ENCODE measurements around the gene CCDC9.
"Not testable (repeated sequence)": the region's sequence is repeated elsewhere in the genome, so short reads cannot be mapped to it uniquely, and the experiment has no call there.

CCDC9 gene

DNA sequence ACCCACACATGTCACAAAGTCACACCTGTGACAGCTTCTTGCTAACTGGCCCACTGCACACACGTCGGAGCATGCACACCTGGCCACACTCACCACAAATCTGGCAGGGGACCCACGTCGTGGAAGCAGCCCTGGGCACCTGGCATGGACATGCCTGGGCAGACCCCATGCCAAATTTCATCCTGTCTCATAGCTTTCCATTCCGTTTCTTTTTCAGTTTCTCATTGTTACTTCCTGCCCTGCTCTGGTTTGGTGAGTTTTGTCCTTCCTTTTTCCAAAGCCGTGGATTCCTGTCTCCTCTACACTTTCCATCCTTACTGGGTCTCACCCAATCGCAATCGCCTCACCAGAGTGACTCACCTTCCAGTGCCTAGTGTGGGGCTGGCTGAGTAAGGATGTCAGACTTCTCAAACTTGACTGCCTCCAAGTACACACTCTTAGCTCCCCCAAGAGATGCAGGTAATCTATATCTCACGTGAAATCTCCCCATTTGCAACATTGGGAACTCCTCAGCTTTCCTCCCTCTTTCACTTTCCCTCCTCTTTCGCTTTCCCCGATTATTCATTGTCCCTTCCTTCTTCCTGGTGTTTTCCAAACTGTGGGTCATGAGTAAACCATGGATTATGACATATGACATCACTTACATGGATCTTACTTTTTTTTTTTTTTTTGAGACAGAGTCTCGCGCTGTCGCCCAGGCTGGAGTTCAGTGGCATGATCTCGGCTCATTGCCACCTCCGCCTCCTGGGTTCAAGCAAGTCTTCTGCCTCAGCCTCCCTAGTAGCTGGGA lies 23.7 kb upstream of the CCDC9 start:
- no peak for DNase-seq

DNA sequence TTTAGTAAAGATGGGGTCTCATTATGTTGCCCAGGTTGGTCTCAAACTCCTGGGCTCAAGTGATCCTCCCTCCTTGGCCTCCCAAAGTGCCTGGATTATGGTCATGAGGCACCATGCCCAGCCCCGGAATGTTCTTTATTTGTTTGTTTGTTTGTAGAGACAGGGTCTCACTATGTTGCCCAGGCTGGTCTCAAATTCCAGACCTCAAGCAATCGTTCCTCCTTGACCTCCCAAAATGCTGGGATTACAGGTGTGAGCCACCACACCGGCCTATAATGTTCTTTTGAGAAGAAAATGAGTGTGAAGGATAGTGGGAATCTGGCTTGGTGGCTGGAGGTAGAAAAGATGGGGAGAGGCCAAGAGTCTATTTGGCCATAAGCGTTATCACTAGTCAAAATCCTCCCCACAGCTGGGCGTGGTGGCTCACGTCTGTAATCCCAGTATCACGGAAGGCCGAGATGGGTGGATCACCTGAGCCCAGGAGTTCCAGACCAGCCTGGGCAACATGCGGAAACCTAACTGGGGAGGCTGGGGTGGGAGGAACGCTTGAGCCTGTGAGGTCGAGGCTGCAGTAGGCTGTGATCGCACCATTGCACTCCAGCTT lies 20.2 kb upstream of the CCDC9 start:
- DNase-seq: no peak

DNA sequence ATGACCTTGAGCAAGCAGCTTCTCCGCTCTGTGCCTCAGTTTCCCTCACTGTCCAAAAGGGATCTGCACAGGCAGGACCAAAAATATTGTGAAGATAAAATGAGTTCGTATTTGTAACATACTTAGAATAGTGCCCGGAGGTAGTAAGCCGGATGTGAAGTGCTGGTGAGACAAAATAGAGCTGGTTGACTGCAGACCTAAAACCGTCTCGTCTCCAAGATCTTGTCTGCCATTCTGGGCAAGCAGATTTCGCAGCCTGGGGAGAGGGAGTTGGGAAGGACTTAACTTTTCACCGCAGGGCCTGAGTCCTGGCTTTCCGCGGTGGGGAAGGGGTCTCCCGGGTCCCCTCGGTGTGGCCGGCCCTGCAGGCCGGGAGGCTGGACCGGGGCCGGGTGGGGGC lies 17.2 kb upstream of the CCDC9 start:
- DNase-seq: peak; percentile 34

DNA sequence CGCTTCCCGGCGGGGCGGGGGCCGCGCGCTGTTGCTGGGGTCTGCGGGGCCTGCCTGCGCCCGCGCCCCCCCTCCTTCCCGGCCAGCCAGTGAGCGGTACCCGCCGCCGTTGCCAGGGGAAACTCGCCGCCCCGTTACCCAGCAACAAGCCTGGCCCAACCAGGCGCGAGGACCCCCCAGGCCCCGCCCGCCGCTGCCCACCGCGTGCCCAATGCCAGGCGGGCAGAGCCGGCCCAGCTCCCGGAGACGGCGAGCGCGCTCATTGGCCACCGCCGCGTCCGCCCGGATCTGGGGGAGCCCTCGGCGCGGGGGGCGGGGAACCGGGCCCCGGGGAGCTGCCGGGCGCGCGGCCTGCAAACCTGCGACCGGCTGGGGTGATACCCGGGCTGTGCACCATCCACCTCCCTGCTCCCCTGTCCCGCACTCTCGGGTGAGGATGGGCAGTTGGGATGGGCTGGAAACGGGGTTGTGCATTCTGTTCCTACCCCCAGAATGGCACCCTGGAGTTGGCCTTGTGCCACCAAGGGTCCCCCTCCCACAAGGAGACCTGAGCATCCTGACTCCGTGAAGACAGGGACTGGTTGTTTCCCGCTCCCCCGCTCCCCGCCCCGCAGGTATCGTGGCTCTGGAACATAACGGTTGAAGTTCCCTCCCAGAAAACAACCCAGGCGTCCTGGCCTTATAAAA lies 16.6 kb upstream of the CCDC9 start:
- DNase-seq: peak; percentile 82

DNA sequence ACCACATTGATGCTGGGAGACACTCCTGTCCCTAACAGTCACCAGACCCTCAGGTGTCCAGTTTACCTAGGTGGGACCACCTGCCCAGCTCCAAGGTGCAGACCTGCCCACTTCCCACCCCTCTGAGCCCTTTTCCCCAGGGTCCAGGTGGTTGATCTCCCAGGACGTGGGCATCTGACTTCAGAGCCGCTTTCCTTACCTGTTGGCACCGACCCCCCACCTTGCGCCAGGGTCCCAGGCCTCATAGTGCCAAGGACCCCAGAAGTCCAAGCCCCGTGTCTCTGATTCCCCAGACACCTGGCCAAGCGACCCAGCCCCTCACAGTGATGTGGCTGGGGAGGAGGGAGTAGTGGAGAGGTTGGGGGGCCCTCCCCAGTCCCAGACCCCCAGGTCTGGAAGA lies 15.8 kb upstream of the CCDC9 start:
- DNase-seq: no peak

DNA sequence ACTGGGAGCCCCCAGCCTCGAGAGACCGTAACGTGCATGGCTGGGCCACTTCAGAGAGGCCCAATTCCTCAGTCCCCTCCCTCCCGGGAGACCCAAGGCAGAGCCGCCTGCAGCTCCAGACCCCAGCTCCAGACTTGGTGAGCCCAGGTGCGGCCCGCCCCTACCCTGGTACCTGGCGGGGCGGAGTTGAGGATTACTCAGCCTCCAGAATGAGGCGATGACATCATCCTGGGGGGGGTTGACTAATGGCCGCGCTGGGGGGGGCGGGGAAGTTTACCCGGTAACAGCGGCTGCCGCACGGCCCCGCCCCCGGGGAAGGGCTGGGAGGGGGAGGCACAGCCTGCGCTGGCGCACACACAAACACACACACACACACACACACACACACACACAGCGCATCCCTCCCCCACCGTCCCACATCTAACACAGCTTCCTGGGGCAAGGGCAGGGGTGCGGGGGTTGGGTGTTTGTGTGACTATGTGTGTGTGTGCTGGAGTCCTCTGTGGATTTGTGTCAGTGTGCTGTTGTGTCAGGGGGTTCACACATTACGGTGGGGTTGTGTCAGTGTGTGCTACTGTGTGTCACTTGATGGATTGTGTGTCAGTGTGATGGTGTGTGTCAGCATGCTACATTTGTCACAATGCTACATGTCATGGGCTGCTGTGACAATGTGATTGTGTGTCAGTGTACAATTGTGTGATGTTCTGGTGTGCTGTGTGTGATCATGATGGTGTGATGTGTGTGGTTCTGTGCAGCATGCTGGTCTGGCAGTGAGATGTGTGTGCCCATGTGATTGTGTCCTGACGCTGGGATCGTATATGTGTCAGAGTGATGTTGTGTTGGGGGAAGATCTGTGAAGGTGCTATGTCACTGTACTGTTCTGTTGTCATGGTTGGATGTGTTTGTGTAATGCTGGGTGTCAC lies 15.1 kb upstream of the CCDC9 start:
- DNase-seq: peak; percentile 71

DNA sequence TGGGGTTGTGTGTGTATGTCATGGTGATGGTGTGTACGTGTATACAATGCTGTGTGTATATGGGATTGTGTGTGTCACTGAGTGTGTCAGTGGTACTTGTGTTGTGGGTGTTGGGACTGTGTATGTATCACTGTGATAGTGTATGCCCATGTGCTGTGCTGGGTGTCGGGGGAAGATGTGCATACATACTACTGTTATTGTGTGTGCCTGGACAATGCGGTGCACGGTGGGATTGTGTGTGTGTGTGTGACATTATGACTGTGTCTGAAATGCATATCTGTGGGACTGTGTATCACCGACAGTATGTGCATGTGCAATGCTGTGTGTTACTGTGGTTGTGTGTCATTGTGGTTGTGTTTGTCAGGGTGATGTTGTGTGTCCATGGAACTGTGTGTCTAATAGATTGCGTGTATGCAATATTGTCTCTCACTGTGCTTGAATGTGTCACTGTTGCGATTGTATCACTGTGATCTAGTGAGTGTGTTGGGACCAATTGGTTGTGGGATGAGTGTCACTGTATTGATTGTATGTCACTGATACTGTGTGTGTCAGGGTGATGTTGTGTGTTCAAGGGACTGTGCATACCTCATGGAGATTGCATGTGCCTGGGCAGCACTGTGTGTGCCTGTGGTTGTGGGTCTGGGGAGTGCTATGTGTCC lies 14.3 kb upstream of the CCDC9 start:
- DNase-seq: no peak

DNA sequence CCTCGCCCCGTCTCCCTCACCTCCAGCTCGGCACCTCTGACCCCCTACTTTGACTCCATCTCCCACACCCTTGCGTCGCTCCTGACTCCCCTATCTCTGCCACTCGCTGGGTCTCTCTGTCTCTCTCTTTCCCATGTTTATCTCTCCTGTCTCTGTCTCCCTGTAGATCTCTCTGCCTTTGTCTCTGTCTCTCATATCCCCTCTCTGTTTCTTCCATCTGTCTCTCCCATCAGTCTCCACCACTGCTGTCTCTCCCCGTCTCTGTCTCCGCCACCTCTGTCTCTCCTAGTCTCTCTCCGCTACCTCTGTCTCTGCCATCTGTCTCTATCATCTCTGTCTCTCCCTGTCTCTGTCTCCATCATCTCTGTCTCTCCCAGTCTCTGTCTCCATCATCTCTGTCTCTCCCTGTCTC lies 13.0 kb upstream of the CCDC9 start:
- DNase-seq: no peak

DNA sequence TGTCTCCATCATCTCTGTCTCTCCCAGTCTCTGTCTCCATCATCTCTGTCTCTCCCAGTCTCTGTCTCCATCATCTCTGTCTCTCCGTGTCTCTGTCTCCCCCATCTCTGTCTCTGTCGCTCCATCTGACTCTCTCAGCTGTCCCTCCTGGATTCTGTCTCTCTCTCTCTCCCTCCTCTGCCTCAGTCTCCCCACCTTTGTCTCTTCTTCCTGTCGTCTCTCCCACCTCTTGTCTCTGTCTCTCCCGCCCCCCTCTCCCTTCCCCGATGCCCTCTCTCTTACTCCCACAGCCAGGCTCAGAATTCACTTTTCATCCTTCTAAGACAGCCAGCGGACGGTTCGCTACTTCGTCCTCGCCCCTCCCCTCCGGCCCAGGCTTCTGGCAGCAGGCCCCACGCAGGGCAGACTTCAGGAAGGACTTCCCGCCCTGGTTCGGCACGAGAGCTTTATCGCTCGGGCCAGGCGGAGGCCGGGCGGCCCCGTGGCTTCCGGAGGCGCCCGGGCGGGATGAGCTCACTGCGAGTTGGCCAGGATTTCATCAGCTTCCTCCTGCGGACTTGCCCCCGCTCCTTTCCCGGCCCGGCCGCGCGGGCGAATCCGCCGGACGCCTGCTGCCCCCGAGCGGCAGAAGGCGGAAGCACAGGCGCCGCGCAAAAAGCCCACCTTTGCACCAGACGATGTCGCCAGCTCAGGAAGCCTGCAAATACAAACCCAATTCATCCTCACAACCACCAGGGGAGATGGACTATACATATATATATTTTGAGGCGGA lies 12.4 kb upstream of the CCDC9 start:
- DNase-seq: peak; percentile 95

DNA sequence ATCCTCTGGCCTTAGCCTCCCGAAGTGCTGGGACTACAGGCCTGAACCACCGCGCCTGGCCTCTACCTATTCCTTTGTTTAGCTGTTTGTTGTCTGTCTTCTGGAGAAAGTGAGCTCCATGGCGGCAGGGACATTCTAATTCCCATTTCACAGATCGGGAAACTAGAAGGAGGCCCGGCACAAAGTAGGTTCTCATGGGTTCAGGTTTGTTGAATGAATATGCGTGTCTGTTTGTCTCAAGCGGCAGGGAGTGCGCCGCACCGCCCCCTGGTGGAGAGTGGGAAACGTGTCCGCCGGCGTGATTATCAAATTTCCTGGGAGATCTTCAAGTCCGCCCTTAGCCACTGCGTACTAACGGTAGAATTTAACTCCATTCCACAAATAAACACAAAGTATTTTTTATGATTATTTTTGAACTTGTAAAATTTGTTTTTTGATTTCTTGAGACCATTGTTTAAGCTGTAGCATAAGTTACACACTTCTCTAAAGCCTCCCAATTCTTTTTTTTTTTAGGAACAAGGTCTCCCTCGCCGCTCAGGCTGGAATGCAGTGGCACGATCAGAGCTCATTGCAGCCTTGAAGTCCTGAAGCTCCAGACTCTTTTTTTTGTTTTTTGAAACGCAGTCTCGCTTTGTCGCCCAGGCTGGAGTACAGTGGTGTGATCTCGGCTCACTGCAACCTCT lies 8.9 kb upstream of the CCDC9 start:
- DNase-seq: peak; percentile 87

DNA sequence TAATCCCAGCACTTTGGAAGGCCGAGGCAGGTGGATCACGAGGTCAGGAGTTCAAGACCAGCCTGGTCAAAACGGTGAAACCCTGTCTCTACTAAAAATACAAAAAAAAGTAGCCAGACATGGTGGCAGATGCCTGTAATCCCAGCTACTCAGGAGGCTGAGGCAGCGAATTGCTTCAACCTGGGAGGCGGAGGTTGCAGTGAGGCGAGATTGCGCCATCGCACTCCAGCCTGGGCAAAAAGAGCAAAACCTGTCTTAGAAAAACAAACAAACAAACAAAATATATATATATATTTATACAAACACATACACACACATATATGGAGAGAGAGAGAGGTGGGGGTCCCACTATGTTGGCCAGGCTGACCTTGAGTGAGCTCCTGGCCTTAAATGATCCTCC lies 3.3 kb upstream of the CCDC9 start:
- not testable (repeated sequence) for DNase-seq

DNA sequence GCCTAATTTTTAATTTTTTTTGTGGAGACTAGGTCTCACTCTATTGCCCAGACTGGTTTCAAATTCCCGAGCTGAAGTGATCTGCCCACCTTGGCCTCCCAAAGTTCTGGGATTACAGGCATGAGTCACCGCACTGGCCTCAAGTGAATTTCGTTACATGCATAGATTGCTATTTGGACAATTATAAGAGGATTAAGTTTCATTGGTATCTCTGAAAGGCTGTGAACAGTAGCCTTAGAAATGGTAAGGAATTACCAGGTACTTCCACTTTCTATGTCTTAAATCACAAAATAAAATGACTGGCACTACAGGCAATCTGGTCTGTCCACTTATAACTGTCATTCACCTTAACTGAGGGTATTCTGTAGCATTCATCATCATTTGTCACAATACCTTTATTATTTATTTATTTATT lies 2.9 kb upstream of the CCDC9 start:
- no peak for DNase-seq

DNA sequence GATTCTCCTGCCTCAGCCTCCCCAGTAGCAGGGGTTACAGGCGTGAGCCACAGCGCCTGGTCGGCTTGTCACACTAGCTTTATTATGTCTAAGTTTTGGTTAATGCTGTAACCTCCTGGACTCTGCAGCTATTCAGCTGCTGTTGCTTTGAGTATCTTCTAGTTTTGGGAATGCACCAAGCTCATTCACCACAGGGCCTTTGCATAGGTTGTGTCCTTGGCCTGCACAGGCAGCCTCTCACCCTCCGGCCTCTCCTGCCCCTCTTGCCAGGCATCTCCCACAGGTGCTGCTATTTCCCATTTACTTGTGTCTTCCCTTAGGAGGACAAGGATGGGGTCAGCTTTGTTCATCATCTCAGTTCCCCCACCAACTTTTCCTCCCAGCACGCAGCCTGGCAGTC lies 2.4 kb upstream of the CCDC9 start:
- no peak for DNase-seq

DNA sequence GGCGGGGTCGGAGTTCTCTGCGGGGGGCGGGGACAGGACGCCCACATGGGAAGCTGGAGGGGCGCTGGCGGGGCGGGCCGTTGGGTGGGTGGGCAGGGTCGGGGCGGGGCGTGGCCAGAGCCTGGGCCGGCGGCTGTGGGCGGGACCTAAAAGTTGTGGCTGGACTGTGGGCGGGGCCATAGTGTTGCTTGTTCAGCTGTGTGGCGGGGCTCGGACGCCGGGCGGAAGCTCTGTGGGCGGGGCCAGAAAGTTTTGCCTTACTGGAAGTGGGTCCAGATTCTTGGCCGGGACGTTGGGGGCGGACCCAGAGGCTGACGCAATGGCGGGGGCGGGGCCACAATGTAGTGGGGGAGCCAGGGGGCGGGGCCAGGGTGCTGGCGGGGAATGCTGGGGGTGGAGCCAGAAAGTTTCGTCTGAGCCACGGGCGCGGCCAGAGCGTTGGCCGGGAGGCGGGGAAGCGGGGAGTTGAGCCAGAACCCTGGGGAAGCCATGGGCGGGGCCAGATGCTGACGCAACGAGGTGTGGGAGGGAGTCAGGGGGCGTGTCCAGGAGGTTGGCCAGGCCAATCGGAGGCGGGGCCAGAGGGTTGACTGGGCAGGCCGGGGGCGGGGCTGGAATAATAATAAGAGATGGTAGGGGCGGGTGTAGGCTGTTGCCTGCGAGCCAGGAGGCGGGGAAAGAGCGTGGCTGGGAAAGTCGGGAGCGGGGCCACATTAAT lies 527 bp downstream of the CCDC9 start:
- peak; percentile 100 for DNase-seq

DNA sequence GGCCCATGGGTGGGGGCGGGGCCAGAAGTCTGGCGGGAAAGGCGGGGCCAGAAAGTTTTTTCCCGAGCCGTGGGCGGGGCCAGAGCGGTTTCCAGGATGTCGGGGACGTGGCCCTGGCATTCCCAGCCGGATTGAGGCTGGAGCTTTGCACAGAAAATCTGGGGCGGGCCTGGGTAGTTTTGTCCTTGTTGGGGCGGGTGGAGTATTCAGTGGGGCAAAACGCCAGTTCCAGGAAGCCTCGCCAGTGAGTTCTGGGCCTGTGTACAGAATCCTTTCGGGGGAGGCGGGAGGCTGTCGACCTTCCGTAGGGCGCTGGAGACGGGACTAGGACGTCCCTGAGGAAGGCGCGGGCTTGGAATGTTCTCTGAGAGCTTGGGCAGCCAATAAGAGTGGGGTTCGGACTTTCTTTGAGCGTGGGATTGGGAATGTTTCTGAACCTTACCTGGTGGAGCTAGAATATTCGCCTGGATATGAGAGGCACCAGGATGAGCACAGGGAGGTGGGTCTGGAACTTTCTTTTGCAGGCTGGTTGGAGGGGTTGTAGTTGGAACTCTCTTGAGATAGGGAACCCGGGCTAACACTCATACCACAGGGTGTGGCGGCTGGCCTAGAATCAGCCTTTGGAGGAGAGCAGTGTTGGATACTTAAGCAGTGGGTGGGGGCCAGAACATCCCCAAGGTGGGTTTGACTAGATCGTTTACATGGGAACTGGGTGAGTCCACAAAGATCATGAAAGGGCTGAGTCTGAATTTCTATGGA lies 1.3 kb downstream of the CCDC9 start:
- no peak for DNase-seq

DNA sequence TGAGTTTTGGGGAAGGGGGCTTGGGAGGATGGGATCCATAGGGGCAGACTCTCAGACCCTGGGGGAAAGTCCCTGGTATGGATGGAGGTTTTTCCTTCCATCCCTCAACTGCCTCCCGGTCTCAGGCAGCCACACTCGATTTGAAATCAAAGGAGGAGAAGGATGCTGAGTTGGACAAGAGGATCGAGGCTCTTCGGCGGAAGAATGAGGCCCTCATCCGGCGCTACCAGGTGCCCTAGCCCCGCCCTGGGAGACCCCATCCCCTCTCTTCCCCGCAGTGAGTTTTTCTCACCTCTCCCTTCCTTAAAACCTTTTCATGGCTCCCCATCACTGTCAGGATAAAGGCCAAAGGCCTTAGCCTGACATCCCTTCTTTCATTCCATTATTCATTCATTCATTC lies 2.1 kb downstream of the CCDC9 start:
- peak; percentile 27 for DNase-seq

DNA sequence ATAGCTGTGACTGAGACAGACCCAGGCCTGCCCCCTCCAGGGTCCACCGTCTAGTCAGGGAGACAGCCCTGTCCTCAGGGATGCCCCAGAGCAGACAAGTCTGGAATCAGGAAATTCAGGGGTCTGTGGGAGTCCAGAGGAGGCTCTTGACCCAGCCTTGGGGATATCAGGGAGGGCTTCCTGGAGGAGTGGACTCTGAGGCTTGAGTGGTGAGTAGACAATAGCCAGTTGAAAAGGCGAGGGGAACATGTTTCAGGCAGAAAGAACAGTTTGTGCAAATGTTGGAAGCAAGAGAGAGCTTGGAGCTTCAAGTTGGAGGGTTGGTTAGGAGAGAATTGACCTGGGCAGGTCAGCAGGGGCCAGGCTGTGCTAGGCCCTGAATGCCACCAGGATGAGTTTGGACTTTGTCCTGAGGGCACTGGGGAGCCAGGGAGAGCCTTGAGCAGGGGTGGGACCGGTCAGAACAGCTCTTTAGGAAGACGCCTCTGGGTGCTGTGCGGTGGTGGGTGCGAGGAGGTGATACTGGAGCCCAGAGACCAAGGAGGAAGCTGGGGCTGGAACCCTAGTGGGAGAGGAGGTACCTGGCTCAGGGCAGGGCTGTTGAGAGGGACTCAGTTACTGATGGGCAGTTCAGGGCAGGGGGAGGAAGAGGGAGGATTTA lies 2.7 kb downstream of the CCDC9 start:
- peak; percentile 27 for DNase-seq

DNA sequence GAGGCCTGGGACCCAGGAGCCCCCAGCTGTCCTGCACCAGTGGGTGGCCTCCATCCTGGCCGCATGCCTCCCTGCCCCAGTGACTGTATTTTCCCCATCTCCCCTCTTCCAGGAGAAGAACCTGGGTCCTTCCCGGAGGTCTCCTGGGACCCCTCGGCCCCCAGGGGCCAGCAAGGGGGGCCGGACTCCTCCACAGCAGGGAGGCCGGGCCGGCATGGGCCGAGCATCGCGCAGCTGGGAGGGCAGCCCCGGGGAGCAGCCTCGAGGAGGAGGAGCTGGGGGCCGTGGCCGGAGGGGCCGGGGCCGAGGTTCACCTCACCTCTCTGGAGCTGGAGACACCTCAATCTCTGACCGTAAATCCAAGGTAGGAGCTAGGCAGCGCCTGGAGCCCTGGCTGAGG lies 4.2 kb downstream of the CCDC9 start:
- no peak for DNase-seq
